ENCODE results near the gene PCSK6.

The PCSK6 gene

GRCh38 chr15:101390462-101390861, 99.0 kb downstream of the PCSK6 start:
- TF ChIP-seq EZH2phosphoT487 (IDR thresholded peaks at IDR 0.05; ENCODE audit: borderline replicate concordance, low read length) (no peak), CTCF (IDR thresholded peaks at IDR 0.05; ENCODE audit: low read depth, low read length, poor library complexity, severe bottlenecking) (no peak)
- H3K27ac ChIP-seq (ENCODE audit: low read depth, low read length): no peak overlapping the region
- no peaks in the 10 kb centered on the region for H4K20me1 ChIP-seq (ENCODE audit: control insufficient read depth, insufficient read depth, low read depth, low read length)

DNA sequence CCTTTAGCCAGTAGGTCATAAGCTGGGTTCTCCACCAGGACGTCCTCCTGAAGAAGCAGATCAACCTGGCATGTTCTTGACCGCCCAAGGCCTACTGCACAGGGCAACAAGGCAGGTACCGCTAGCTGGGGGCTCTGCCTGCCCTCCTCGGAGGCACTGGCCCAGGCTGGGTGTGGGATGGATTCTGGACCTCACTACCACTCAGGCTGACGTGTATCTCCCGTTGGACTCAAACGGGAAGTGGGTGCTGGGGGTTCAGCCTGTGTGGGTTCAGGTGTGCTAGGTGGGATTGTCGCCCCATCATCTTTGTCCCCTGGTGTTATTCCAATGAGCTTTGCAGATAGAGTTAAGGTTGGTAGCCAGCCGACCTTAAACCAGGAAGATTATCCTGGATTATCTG, 99.4 kb downstream of the PCSK6 start:
- H3K4me2 ChIP-seq (ENCODE audit: low read length): no peak overlapping the region
- no peaks in the 10 kb centered on the region for H3K9me2 ChIP-seq (replicated peaks; ENCODE audit: control insufficient read depth, low read length)
- H3K9me3 ChIP-seq (ENCODE audit: control insufficient read depth, insufficient read depth, low read length): no peaks in the 10 kb centered on the region
- no peaks in the 10 kb centered on the region for H3F3A ChIP-seq (ENCODE audit: control insufficient read depth, insufficient read depth)
- H3K27me3 ChIP-seq (ENCODE audit: control insufficient read depth, low read length): no peaks in the 10 kb centered on the region
- no peak overlapping the region for H3K27ac ChIP-seq (ENCODE audit: low read depth, low read length)
- no peaks in the 10 kb centered on the region for H3K79me2 ChIP-seq (ENCODE audit: control insufficient read depth, low read length)
- no peaks in the 10 kb centered on the region for H3K36me3 ChIP-seq (ENCODE audit: control insufficient read depth, low read length)
- H3K4me3 ChIP-seq (ENCODE audit: low read length): no peak overlapping the region
- TF ChIP-seq EZH2phosphoT487 (IDR thresholded peaks at IDR 0.05; ENCODE audit: borderline replicate concordance, low read length) (no peak), CTCF (IDR thresholded peaks at IDR 0.05; ENCODE audit: low read depth, low read length, poor library complexity, severe bottlenecking) (no peak)
- H3K4me1 ChIP-seq (ENCODE audit: control insufficient read depth, low read length): 0 out of 2 replicates have a peak, but pooled peaks cover 4% of the 10 kb centered on the region
- H4K20me1 ChIP-seq (ENCODE audit: control insufficient read depth, insufficient read depth, low read depth, low read length): no peaks in the 10 kb centered on the region

More at GRCh38 chr15:101390462-101390861, 99.0 kb downstream of the PCSK6 start:
- 0 out of 2 replicates have a peak, but pooled peaks cover 4% of the 10 kb centered on the region for H3K4me1 ChIP-seq (ENCODE audit: control insufficient read depth, low read length)
- H3K9me2 ChIP-seq (replicated peaks; ENCODE audit: control insufficient read depth, low read length): no peaks in the 10 kb centered on the region
- no peaks in the 10 kb centered on the region for H3K27me3 ChIP-seq (ENCODE audit: control insufficient read depth, low read length)
- no peaks in the 10 kb centered on the region for H3F3A ChIP-seq (ENCODE audit: control insufficient read depth, insufficient read depth)
- no peak overlapping the region for H3K4me3 ChIP-seq (ENCODE audit: low read length)
- no peaks in the 10 kb centered on the region for H3K79me2 ChIP-seq (ENCODE audit: control insufficient read depth, low read length)
- no peaks in the 10 kb centered on the region for H3K36me3 ChIP-seq (ENCODE audit: control insufficient read depth, low read length)
- no peaks in the 10 kb centered on the region for H3K9me3 ChIP-seq (ENCODE audit: control insufficient read depth, insufficient read depth, low read length)
- H3K4me2 ChIP-seq (ENCODE audit: low read length): no peak overlapping the region

DNA sequence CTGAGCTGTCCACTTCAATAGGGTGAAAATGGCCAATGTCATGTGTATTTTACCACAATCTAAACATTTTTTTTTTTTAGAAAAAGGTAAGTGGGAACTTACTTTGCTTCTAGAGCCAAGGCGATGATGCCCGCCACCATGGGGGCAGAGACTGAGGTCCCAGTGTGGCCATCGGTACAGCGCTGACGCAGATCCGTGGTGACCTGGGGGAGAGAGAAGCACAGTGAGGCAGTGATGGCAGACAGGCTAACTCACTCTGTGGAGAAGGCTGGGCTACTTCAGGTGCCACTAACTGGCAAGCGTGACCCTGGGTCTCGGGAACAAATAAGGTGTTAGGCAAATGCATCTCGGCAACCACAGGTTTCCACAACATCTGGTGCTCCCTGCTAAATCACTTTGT, 100.1 kb downstream of the PCSK6 start:
- Histone ChIP-seq H3K36me3 (ENCODE audit: control insufficient read depth, low read length) (no peaks in the 10 kb centered on the region), H3K9me2 (replicated peaks; ENCODE audit: control insufficient read depth, low read length) (no peaks in the 10 kb centered on the region), H3K4me2 (ENCODE audit: low read length) (no peak overlapping the region), H3K4me3 (ENCODE audit: low read length) (no peak overlapping the region), H3F3A (ENCODE audit: control insufficient read depth, insufficient read depth) (no peaks in the 10 kb centered on the region), H3K9me3 (ENCODE audit: control insufficient read depth, insufficient read depth, low read length) (no peaks in the 10 kb centered on the region), H3K27me3 (ENCODE audit: control insufficient read depth, low read length) (no peaks in the 10 kb centered on the region), H4K20me1 (ENCODE audit: control insufficient read depth, insufficient read depth, low read depth, low read length) (no peaks in the 10 kb centered on the region), H3K27ac (ENCODE audit: low read depth, low read length) (no peak overlapping the region), H3K79me2 (ENCODE audit: control insufficient read depth, low read length) (no peaks in the 10 kb centered on the region), H3K4me1 (ENCODE audit: control insufficient read depth, low read length) (0 out of 2 replicates have a peak, but pooled peaks cover 4% of the 10 kb centered on the region)
- TF ChIP-seq CTCF (IDR thresholded peaks at IDR 0.05; ENCODE audit: low read depth, low read length, poor library complexity, severe bottlenecking) (no peak), EZH2phosphoT487 (IDR thresholded peaks at IDR 0.05; ENCODE audit: borderline replicate concordance, low read length) (no peak)
